MM.1S (cell line): ENCODE results near the gene PPP5C.

ENCODE experiments used
- EZH2 ChIP-seq: fragments of 300-600 bp; sonication (generic); optimal IDR thresholded peaks from 2 replicates; pipeline ENCODE3; 2017; ENCODE audit warnings: low read depth, mild to moderate bottlenecking, antibody characterized with exemption, low read length, mixed read lengths
- EZH2phosphoT487 ChIP-seq: fragments of 300-600 bp; sonication (generic); IDR thresholded peaks from 2 replicates; pipeline ENCODE4 v1.6.1; 2018; ENCODE audit warnings: antibody characterized with exemption, low read length
- TF ChIP-seq, protein P1 (sequence below): fragments of 300-600 bp; sonication (generic); IDR thresholded peaks from 2 replicates; pipeline ENCODE4 v1.5.1; 2016; ENCODE audit warnings: antibody characterized with exemption, low read length, mixed read lengths

- TF ChIP-seq, protein P1, sequence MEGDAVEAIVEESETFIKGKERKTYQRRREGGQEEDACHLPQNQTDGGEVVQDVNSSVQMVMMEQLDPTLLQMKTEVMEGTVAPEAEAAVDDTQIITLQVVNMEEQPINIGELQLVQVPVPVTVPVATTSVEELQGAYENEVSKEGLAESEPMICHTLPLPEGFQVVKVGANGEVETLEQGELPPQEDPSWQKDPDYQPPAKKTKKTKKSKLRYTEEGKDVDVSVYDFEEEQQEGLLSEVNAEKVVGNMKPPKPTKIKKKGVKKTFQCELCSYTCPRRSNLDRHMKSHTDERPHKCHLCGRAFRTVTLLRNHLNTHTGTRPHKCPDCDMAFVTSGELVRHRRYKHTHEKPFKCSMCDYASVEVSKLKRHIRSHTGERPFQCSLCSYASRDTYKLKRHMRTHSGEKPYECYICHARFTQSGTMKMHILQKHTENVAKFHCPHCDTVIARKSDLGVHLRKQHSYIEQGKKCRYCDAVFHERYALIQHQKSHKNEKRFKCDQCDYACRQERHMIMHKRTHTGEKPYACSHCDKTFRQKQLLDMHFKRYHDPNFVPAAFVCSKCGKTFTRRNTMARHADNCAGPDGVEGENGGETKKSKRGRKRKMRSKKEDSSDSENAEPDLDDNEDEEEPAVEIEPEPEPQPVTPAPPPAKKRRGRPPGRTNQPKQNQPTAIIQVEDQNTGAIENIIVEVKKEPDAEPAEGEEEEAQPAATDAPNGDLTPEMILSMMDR, result no peak
- no peak for TF ChIP-seq EZH2
- no peak for TF ChIP-seq EZH2phosphoT487
Observed at GRCh38 chr19:46376241-46377153, 29.6 kb downstream of the PPP5C start.
